ENCODE results near the gene RBM43. TPM values are rescaled to one million over a fixed set of nuclear protein-coding genes. Genes with fewer than 3 reads are reported as not detected.
"Not testable (repeated sequence)": the region's sequence is repeated elsewhere in the genome, so short reads cannot be mapped to it uniquely, and the experiment has no call there.

The RBM43 gene
- total RNA-seq, 4 donors from 2014 or later = 0.51 to 1.9 (median 0.92) TPM

DNA sequence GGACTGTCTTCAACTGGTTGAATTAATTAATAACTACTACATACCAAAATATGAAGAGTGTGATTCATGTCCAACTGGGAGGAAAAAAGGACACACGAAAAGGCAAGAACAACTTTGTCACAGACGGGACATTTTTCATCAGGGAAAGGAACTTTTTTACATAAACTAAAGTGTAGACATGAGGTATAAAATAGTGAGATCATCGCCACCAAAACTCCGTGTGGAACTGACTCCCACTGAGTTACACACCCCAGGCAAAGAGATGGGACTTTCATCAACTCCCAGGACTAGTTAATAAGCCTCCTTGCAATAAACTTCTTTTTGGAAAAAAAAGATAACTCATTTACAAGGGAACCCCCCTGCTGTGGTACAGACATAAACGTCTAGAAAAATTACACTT is 40.7 kb upstream of the RBM43 start:
- ATAC-seq (no peak), DNase-seq (no peak)
- intact Hi-C loops (cut with DNase I; ENCODE audit: low total_unique reads) = no loop called here
- Histone ChIP-seq H3K36me3 (no peaks in the 10 kb centered on the region), H3K4me1 (no peaks in the 10 kb centered on the region), H3K4me3 (no peak overlapping the region), H3K9me3 (no peaks in the 10 kb centered on the region), H3K27me3 (no peaks in the 10 kb centered on the region), H3K27ac (no peak overlapping the region)
- TF ChIP-seq, protein P1, sequence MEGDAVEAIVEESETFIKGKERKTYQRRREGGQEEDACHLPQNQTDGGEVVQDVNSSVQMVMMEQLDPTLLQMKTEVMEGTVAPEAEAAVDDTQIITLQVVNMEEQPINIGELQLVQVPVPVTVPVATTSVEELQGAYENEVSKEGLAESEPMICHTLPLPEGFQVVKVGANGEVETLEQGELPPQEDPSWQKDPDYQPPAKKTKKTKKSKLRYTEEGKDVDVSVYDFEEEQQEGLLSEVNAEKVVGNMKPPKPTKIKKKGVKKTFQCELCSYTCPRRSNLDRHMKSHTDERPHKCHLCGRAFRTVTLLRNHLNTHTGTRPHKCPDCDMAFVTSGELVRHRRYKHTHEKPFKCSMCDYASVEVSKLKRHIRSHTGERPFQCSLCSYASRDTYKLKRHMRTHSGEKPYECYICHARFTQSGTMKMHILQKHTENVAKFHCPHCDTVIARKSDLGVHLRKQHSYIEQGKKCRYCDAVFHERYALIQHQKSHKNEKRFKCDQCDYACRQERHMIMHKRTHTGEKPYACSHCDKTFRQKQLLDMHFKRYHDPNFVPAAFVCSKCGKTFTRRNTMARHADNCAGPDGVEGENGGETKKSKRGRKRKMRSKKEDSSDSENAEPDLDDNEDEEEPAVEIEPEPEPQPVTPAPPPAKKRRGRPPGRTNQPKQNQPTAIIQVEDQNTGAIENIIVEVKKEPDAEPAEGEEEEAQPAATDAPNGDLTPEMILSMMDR (IDR thresholded peaks at IDR 0.05 in 4 of 5, conservative IDR thresholded peaks at IDR 0.05 in 1 of 5) = no peak
- no peak for TF ChIP-seq POLR2A (IDR thresholded peaks at IDR 0.05)
- in situ Hi-C loops (cut with MboI; ENCODE audit: low sequenced_read_pairs in 4 of 4) = no loop called here

DNA sequence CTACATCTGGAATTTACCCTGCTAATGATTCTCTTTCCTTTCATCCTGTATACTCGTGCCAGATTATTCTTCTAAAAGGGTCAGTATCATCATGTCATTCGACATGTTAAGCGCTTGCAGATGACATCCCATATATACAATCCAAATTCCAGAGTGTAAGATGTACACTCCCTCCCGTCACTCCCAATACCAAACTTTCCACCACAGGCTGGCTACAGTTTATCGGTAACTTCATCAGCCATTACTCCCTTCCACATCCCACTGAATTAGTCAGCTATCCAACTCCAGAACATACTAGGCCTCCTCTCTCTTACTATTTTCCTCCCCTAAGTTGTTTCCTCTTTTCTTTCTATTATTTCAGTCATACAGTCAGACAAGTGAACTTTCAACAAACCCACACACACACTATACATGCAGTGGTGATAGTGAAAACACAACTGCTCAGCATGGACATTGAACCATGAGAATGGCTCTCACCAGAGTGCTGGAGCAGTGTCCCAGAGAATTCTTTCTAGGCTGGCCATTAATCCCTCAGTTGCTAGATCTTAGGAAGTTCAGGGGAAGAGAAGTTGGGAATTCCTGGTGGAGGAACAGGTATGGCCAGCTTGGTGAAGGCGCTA is 38.4 kb upstream of the RBM43 start:
- H3K27me3 ChIP-seq = no peaks in the 10 kb centered on the region
- TF ChIP-seq POLR2A (IDR thresholded peaks at IDR 0.05) = no peak
- TF ChIP-seq, protein P1 (IDR thresholded peaks at IDR 0.05 in 4 of 5, conservative IDR thresholded peaks at IDR 0.05 in 1 of 5) = no peak
- no peaks in the 10 kb centered on the region for H3K4me1 ChIP-seq
- no peak for ATAC-seq
- H3K9me3 ChIP-seq = no peaks in the 10 kb centered on the region
- no peak for DNase-seq
- H3K36me3 ChIP-seq = no peaks in the 10 kb centered on the region
- no peak overlapping the region for H3K27ac ChIP-seq
- intact Hi-C loops (cut with DNase I; ENCODE audit: low total_unique reads) = no loop called here
- no peak overlapping the region for H3K4me3 ChIP-seq
- in situ Hi-C loops (cut with MboI; ENCODE audit: low sequenced_read_pairs in 4 of 4) = no loop called here

DNA sequence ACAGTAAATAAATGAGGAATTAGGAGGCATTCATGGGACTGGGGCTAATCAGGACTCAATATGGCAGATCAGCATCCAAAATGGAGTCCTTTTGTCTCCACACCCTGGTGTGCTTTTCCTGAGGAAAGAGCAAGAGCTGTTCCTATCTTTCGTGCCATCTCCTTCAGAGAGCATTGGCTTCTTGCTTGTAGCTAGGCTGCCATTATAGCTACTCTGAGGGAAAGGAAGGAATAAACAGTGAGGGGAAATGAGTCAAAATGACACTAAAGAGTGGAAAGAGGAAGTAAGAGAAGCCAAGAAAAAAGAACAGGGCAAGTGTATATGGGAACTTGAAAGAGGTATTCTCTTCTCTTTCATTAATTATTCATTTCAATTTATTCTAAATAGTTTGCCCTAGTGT is 36.2 kb upstream of the RBM43 start:
- no peak for TF ChIP-seq POLR2A (IDR thresholded peaks at IDR 0.05)
- TF ChIP-seq, protein P1 (IDR thresholded peaks at IDR 0.05 in 4 of 5, conservative IDR thresholded peaks at IDR 0.05 in 1 of 5) = no peak
- intact Hi-C loops (cut with DNase I; ENCODE audit: low total_unique reads) = no loop called here
- ATAC-seq (no peak), DNase-seq (no peak)
- Histone ChIP-seq H3K27ac (no peak overlapping the region), H3K36me3 (no peaks in the 10 kb centered on the region), H3K4me3 (no peak overlapping the region), H3K9me3 (no peaks in the 10 kb centered on the region), H3K4me1 (no peaks in the 10 kb centered on the region), H3K27me3 (no peaks in the 10 kb centered on the region)
- in situ Hi-C loops (cut with MboI; ENCODE audit: low sequenced_read_pairs in 4 of 4) = no loop called here

DNA sequence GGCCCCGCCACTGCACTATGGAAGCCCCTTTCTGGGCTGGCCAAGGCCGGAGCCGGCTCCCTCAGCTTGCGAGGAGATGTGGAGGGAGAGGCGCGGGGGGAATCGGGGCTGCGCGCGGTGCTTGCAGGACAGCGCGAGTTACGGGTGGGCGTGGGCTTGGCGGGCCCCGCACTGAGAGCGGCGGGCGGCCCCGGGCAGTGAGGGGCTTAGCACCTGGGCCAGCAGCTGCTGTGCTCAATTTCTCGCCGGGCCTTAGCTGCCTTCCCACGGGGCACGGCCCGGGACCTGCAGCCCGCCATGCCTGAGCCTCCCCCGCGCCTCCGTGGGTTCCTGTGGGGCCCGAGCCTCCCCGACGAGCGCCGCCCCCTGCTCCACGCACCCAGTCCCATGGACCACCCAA is 34.3 kb upstream of the RBM43 start:
- H3K4me1 ChIP-seq; intact Hi-C loops (cut with DNase I; ENCODE audit: low total_unique reads); ATAC-seq; H3K27ac ChIP-seq; H3K36me3 ChIP-seq; in situ Hi-C loops (cut with MboI; ENCODE audit: low sequenced_read_pairs in 4 of 4); DNase-seq; H3K27me3 ChIP-seq; H3K9me3 ChIP-seq; H3K4me3 ChIP-seq: not testable (repeated sequence)

DNA sequence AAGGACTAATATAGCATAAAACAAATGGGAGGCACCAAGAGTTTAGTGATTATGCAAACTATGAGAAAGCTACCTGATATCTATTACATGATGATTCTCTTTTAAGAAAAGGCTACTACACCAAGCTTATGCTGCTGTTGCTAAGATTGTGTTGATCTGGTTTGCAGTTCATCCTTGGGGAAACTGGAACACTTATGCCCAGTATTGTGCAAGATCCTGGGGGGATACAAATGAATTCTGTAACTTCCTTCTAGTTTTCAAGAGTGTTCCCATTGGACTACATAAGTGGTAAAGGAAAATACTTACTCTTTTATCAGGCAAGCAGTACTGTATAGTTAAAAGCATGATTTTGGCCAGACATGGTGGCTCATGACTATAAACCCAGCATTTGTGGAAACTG is 30.9 kb upstream of the RBM43 start:
- Histone ChIP-seq H3K9me3 (no peaks in the 10 kb centered on the region), H3K27me3 (no peaks in the 10 kb centered on the region), H3K4me1 (no peaks in the 10 kb centered on the region), H3K4me3 (no peak overlapping the region), H3K27ac (no peak overlapping the region), H3K36me3 (no peaks in the 10 kb centered on the region)
- intact Hi-C loops (cut with DNase I; ENCODE audit: low total_unique reads) = no loop called here
- TF ChIP-seq, protein P1 (IDR thresholded peaks at IDR 0.05 in 4 of 5, conservative IDR thresholded peaks at IDR 0.05 in 1 of 5) = no peak
- TF ChIP-seq POLR2A (IDR thresholded peaks at IDR 0.05) = no peak
- DNase-seq = no peak
- in situ Hi-C loops (cut with MboI; ENCODE audit: low sequenced_read_pairs in 4 of 4) = no loop called here
- no peak for ATAC-seq
